DMS 273 (cell line): Measurements from ENCODE around the gene INPP5A.
"Not testable (repeated sequence)": the region's sequence is repeated elsewhere in the genome, so short reads cannot be mapped to it uniquely, and the experiment has no call there.

Source experiments
- DNase-seq: peaks from one replicate; lab custom pipeline; 2025; ENCODE audit not compliant: unreplicated experiment; lab: John Stamatoyannopoulos, UW

The INPP5A gene

GRCh38 chr10:132788831-132789219, 251.2 kb downstream of the INPP5A start:
- no peak for DNase-seq

DNA sequence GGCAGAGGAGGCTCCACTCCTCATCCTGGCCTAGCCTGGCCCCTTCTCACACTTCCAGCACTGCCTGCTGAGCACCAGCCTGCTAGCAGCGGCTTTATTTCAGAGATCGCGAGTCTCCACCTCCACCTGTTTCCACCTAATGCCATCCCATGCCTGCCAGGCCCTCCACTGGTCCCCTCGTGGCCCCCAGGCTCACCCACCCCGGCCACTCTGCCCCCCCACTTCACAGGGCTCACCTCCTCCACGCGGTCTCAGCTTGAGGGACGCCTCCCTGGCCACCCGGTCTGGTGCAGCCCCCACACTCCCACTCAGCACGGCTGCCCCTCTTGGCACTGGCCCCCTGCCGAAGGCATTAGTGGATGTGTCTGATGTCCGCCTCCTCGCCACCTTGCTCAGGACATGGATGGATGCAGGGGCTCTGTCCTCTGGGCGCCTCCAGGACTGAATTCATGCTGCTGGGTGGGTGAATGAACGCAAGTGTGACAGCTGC, 252.1 kb downstream of the INPP5A start:
- DNase-seq: no peak

DNA sequence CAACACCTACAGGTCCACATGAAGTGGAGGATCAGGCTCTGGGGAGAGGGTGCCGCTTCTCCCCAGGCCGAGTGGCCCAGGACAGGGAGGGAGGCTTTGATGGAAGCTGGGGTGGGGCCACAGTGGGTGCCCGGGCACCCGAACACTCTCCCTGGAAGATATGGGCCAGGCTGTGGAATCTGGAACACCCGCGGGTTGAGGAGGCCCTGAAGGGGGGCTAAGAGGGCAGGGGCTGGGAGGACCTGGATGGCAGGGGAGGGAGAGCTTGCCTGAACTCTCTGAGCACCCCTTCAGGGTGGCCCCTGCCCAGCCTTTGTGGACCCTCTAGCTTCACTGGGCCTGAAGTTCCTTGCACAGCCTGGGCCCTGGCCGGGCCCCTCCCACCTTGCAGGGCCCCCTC, 252.9 kb downstream of the INPP5A start:
- DNase-seq: no peak

DNA sequence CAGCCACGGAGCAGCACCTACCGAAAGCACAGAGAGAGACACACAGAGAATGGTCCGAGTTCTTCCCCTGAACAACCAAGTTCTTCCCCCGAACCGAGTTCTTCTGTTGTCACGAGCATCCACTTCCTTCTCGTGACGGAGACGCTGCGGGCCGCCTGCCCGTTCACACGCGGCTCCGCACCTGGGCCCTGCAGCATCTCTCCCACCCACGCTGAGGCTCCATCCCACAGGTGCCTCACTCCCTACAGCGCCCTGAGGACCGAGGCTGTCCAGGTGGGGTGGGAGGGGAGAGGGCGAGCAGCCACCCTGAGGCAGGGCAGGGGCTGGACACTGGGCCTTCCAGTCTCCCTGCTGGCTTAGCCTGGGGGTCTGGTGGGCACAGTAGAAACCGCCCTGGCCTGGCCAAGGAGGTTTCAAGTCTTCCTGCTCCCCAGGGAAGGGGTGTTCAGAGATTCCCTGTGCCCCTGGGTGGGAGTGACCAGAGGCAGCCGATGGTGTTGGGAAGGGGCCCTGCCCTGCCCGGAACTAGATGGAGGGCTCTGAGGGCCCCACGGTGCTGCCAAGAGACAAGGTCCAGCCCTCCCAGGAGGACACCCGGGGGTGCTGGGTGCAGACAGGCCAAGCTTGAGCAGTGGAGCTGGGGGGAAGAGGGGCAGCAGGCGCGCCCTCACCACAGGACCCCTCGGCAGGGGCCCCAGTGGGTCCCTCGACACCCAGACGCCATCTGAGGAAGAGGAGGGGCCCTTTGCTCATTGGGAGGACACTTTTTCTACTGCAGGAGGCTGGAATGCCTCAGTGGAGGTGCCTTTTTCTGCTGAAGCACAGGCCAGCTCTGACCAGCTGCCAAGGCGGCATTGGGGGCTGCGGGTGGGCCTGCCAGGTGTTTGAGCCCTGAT, 253.6 kb downstream of the INPP5A start:
- DNase-seq: peak; percentile 17

DNA sequence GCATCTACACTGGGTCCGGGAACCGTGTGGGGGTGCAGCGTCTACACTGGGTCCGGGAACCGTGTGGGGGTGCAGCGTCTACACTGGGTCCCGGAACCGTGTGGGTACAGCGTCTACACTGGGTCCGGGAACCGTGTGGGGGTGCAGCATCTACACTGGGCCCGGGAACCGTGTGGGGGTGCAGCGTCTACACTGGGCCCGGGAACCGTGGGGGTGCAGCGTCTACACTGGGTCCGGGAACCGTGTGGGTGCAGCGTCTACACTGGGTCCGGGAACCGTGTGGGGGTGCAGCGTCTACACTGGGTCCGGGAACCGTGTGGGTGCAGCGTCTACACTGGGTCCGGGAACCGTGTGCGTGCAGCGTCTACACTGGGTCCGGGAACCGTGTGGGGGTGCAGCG, 254.5 kb downstream of the INPP5A start:
- not testable (repeated sequence) for DNase-seq

GRCh38 chr10:132792796-132793195, 255.2 kb downstream of the INPP5A start:
- peak; percentile 47 for DNase-seq

DNA sequence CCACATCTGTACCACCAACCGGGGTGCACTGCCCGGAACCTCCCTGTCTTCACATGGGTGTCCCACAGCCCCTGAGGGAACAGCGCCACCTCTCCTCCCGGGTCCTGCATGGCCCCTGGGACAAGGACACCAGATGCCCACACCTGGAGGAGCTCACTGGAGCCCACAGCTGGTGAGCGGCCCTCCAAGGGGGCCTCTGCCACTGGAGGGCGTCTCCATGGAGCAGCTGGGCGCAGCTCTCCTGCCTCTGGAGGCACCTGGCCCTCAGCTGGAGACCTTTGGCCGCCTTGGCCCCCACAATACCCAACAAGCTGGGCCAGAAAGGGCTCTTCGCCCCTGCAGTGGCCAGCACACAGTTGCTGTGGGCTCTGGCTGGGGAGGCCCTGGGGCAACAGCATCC, 255.6 kb downstream of the INPP5A start:
- no peak for DNase-seq

GRCh38 chr10:132793871-132794849, 256.6 kb downstream of the INPP5A start:
- peak; percentile 79 for DNase-seq

DNA sequence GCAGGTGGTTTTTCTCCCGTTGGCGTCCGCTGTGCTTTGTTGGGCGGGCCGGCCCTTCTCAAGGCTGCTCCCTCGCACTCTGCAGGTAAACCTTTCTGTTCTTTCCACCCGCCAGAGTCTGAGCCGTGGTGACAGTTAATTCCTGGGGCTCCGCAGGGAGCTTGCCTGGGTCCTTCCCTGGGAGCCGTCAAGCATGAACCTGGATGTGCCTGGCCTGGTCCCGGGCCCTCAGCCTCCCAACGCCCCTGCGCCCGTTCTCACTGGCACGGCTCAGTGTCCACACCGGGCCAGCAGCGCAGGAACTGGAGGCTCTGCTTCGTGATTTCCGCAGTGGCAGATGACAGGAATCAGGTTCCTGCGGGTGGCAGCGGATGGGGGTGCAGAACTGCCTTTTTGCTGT, 259.3 kb downstream of the INPP5A start:
- DNase-seq: no peak

DNA sequence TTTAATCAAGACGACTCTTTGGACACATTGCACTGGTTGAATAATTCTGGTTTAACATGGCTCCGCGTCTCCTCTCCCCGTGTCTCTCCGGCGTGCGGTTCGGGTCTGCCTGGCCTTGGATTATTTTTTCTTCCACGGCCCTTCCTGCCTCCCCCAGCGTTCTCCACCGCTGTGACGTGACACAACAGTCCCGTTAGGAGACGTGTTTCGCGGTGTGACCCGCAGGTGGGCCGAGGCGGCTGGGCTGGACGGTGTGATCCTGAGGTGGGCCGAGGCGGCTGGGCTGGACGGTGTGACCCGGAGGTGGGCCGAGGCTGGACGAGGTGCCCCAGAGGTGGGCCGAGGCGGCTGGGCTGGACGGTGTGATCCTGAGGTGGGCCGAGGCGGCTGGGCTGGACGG, 260.4 kb downstream of the INPP5A start:
- not testable (repeated sequence) for DNase-seq

DNA sequence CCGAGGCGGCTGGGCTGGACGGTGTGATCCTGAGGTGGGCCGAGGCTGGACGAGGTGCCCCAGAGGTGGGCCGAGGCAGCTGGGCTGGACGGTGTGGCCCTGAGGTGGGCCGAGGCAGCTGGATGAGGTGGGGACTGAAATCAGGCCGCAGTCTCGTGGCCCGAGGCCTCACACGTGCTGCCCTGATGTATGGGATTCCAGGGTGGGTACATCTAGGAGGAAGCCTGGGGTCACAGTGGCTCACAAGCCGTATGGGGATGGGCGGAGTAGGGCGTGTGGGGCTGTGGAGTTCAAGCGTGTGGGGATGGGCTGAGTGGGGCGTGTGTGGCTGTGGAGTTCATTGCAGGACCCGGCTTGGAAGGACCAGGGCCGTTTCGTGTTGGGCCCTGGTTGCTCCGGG, 260.8 kb downstream of the INPP5A start:
- DNase-seq: no peak

DNA sequence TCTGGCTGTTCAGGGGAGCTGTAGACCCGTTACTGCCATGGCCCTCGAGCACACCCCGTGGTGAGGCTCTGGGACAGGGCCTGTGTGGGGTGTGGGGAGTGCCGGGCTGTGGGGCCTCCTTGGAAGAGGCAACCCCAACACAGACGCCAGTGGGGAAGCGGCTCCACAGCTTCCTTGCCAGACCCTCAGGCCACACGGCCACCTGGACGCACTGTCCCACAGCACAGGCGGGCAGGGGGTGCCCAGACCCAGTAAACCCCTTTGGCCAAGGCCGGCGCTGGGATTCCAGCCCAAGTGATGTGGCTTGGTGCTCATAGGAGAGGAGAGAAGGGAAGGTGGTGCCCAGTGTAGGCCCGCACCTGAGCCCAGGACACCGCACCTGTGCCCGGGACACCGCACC, 261.3 kb downstream of the INPP5A start:
- no peak for DNase-seq

DNA sequence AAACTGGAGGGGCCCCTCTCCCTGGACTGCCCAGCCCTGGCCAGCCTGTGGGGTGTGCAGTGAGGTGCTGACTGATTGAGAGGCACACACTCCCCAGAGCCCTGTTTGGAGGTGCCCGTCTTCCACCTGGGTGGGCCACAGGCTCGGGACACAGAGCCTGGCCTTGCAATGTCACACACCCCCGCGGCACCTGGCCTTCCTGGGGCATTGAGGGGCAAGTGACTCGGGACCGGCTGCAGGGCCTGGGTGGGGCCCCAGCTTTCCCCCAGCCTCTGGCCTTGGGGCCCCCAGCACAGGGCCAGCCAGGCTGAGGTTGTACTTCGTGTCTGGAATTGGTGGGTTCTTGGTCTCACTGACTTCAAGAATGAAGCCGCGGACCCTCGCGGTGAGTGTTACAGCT, 262.3 kb downstream of the INPP5A start:
- no peak for DNase-seq

DNA sequence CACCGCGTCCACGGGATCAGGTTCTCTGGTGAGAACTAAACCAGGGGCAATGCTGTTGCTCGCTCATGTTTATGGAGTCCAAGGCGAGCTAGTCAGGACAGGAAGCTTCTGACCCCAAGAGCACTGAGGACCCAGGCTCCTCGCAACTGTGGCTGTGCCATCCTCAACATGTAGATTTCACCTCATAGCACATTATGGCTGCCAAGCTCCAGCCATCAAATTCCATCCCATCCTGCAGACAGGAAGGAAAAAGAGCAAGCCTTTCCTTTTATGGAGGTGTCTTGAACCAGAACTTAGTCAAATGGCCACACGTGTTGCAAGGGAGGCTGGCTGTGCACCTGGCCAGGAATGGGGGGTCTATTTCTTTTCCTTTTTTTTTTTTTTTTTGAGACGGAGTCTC, 264.5 kb downstream of the INPP5A start:
- DNase-seq: no peak

DNA sequence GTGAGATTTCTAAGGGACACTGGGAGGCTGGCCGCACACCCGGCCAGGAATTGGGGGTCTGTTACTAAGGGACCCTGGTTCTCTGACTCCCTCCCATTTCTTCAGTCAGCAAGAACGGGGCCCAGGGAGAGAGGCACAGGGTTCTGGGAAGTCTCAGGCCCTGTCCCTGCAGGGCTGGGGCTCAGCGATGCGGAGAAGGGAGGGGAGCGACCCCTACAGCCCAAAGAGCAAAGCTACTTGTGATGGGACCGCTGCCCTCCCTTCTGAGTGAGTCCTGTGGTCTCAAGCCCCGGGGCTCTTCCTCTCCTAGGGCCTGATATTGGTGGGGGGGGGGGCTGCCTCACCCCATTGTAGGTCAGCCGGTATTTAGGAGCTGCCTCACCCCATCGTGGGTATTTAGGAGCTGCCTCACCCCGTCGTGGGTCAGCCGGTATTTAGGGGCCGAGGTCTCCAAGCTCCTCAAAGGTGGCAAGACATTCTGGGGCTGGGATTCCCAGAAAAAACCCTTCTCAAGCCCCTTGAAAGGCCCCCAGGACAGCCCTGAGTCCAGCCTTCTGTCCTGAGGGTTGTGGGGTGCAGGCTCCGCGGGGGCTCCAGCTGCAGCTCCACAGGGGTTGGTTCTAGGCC, 265.2 kb downstream of the INPP5A start:
- no peak for DNase-seq

GRCh38 chr10:132803416-132804210, 266.0 kb downstream of the INPP5A start:
- DNase-seq: no peak

DNA sequence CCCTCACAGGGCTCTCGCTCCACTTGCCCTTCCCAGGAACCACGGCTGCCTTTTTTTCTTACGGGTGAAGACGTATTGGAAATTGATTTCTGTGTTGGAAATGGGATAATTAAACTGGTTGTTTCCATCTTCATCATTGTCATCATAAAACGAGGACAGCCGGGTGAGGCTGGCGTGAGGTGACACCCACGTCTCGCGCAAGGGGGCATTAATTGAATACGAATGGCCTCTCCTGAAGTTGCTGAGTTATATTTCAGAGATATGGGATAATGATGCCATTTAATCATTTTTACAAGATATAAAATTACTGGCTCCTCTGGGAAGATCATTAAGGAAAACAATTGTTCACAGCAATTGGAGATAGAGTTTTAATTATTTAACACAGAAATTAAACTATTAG, 266.7 kb downstream of the INPP5A start:
- no peak for DNase-seq

GRCh38 chr10:132804785-132805426, 267.3 kb downstream of the INPP5A start:
- DNase-seq: no peak

DNA sequence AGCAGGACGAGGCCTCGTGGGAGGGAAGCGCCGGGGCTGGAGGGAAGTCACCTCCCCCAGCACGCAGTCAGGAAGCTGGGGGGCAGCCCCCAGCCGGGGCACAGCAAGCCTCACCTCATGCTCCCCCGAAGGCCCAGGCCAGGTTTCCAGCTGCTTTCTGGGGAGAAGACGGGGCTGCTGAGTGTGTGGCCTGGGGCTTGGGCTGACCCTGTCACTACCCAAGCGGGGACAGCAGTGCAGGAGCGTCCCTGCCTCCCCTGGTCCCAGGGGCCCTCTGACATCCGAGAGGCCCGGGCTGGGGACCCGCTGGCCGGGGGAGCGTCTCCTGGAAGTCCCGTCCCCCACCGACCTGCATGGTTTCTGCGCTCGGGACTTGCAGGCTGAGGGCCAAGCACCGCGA, 268.0 kb downstream of the INPP5A start:
- no peak for DNase-seq

DNA sequence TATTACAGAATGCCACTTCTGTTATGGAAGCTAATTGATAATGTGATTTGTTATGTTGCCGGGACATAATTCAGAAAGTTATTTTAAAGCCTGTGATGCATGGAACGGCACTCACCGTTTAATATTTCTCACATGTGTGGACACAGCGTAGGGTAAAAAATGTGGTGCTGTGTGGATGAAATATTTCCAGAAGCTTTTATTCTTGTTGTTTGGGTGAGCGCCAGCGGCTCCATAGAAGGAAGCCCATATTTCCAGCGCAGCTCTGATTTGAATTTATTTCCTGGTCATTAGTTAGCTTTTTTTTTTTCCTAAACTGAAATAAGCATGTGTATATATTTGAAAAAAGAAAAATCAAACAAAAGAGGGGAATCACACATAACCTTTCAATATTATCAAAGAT, 268.5 kb downstream of the INPP5A start:
- no peak for DNase-seq
